ENCODE results near the gene TACSTD2. TPM values are rescaled to one million over a fixed set of nuclear protein-coding genes. Genes with fewer than 3 reads are reported as not detected.

The TACSTD2 gene
- total RNA-seq, 3 donors from 2014 or later (not counting 1 experiment from before 2014, with no cell fraction given): 0.21 TPM; not detected in 2

GRCh38 chr1:58587667-58588066, 10.6 kb upstream of the TACSTD2 start:
- no peak for ATAC-seq
- peaks cover 0 to 4% of the 10 kb centered on the region in 2 donors for H3K4me1 Mint-ChIP-seq
- TF ChIP-seq CTCF (IDR thresholded peaks at IDR 0.05): no peak
- no peak overlapping the region for H3K27ac ChIP-seq (ENCODE audit: low read length)
- H3K4me1 ChIP-seq (ENCODE audit: control insufficient read depth, insufficient read depth, low read length): no peaks in the 10 kb centered on the region
- no peak for DNase-seq
- H3K36me3 Mint-ChIP-seq: no peaks in the 10 kb centered on the region
- H3K27me3 Mint-ChIP-seq (ENCODE audit: low read depth in 2 of 2): peaks cover 31 to 36% of the 10 kb centered on the region in 2 donors
- intact Hi-C loops (cut with micrococcal nuclease): no loop called here
- no peaks in the 10 kb centered on the region for H3K27me3 ChIP-seq (ENCODE audit: control insufficient read depth, insufficient read depth, low read length)
- no peaks in the 10 kb centered on the region for H3K36me3 ChIP-seq (ENCODE audit: control insufficient read depth, insufficient read depth, low read length)
- no peak overlapping the region for H3K27ac Mint-ChIP-seq
- WGBS (ENCODE audit: insufficient coverage): 94% methylated on average over 1 of the region's 2 CpGs
- H3K4me3 ChIP-seq (ENCODE audit: low read length): no peak overlapping the region
- H3K9me3 ChIP-seq (ENCODE audit: control insufficient read depth, insufficient read depth, low read length): no peaks in the 10 kb centered on the region
- no peak overlapping the region for H3K4me3 Mint-ChIP-seq
- H3K9me3 Mint-ChIP-seq: no peaks in the 10 kb centered on the region

GRCh38 chr1:58586271-58586670, 9.2 kb upstream of the TACSTD2 start:
- no peaks in the 10 kb centered on the region for H3K9me3 Mint-ChIP-seq
- H3K4me3 ChIP-seq (ENCODE audit: low read length): no peak overlapping the region
- intact Hi-C loops (cut with micrococcal nuclease): no loop called here
- H3K36me3 ChIP-seq (ENCODE audit: control insufficient read depth, insufficient read depth, low read length): no peaks in the 10 kb centered on the region
- no peak overlapping the region for H3K27ac Mint-ChIP-seq
- peaks cover 29 to 36% of the 10 kb centered on the region in 2 donors for H3K27me3 Mint-ChIP-seq (ENCODE audit: low read depth in 2 of 2)
- no peak for ATAC-seq
- H3K4me3 Mint-ChIP-seq: no peak overlapping the region
- H3K4me1 ChIP-seq (ENCODE audit: control insufficient read depth, insufficient read depth, low read length): no peaks in the 10 kb centered on the region
- H3K4me1 Mint-ChIP-seq: peaks cover 0 to 4% of the 10 kb centered on the region in 2 donors
- H3K27me3 ChIP-seq (ENCODE audit: control insufficient read depth, insufficient read depth, low read length): no peaks in the 10 kb centered on the region
- H3K27ac ChIP-seq (ENCODE audit: low read length): no peak overlapping the region
- no peak for TF ChIP-seq CTCF (IDR thresholded peaks at IDR 0.05)
- 93% methylated on average over 4 of the region's 4 CpGs for WGBS (ENCODE audit: insufficient coverage)
- no peak for DNase-seq
- H3K9me3 ChIP-seq (ENCODE audit: control insufficient read depth, insufficient read depth, low read length): no peaks in the 10 kb centered on the region
- H3K36me3 Mint-ChIP-seq: no peaks in the 10 kb centered on the region

- intact Hi-C loops (cut with micrococcal nuclease): no loop called here
These were observed 8.6 kb upstream of the TACSTD2 start for GRCh38 chr1:58585581-58586151.

More at GRCh38 chr1:58585581-58586151, 8.6 kb upstream of the TACSTD2 start:
- peaks cover 27 to 36% of the 10 kb centered on the region in 2 donors for H3K27me3 Mint-ChIP-seq (ENCODE audit: low read depth in 2 of 2)
- ATAC-seq (no peak), DNase-seq (no peak)
- no peaks in the 10 kb centered on the region for H3K36me3 ChIP-seq (ENCODE audit: control insufficient read depth, insufficient read depth, low read length)
- H3K27ac Mint-ChIP-seq: no peak overlapping the region
- H3K9me3 Mint-ChIP-seq: no peaks in the 10 kb centered on the region
- H3K4me3 ChIP-seq (ENCODE audit: low read length): no peak overlapping the region
- no peaks in the 10 kb centered on the region for H3K4me1 ChIP-seq (ENCODE audit: control insufficient read depth, insufficient read depth, low read length)
- no peaks in the 10 kb centered on the region for H3K36me3 Mint-ChIP-seq
- no peak overlapping the region for H3K27ac ChIP-seq (ENCODE audit: low read length)
- H3K9me3 ChIP-seq (ENCODE audit: control insufficient read depth, insufficient read depth, low read length): no peaks in the 10 kb centered on the region
- H3K4me3 Mint-ChIP-seq: no peak overlapping the region
- no peaks in the 10 kb centered on the region for H3K27me3 ChIP-seq (ENCODE audit: control insufficient read depth, insufficient read depth, low read length)
- H3K4me1 Mint-ChIP-seq: peaks cover 0 to 4% of the 10 kb centered on the region in 2 donors
- no peak for TF ChIP-seq CTCF (IDR thresholded peaks at IDR 0.05)
- 75% methylated on average over 3 of the region's 3 CpGs for WGBS (ENCODE audit: insufficient coverage)

Data from natural killer cell (primary cell).